K562 (cell line): Measurements from ENCODE around the gene TMEM176B. TPM values are rescaled to one million over a fixed set of nuclear protein-coding genes. Genes with fewer than 3 reads are reported as not detected.

Experiments used
- ATAC-seq: fragments of 200-7000 bp; cut with Tn5 transposase; 3 replicates; pipeline ENCODE4 v1.9.1; 2020; ENCODE audit warnings: moderate library complexity
- BruUV-seq: library from RNA; stranded (reverse); fragments of 400-500 nt; replicated peaks from 2 replicates; lab custom pipeline; 2021; lab: Mats Ljungman, UMichigan
- CTCF ChIA-PET: fragments of 300-600 bp; formaldehyde crosslinking; extraction: SDS; loops from one replicate; lab custom pipeline; 2021; ENCODE audit warnings: low intra/inter-chr PET ratio; lab: Yijun Ruan, JAX
- POLR2A ChIA-PET: fragments of 300-600, 350-650 bp; sonication (Branson Sonifier 250); formaldehyde crosslinking; extraction: SDS; loops from one replicate; lab custom pipeline; 2021; ENCODE audit warnings: antibody characterized with exemption, inconsistent platforms; lab: Yijun Ruan, JAX
- DNase-seq, 4 experiments: peaks; one replicate each; pipeline versions ENCODE4 v3.0.0 to v3.0.0-alpha.2; 2011 to 2018; ENCODE audit warnings: low spot score in 3 of 4, mixed read lengths in 3 of 4; ENCODE audit errors: extremely low read depth in 1 of 4
- FAIRE-seq: peaks from 2 replicates; lab custom pipeline; 2011; peaks lifted over from hg19 to GRCh38; lab: Jason Lieb, UNC
- H2AFZ ChIP-seq: 2 replicates; pipeline ENCODE4 v1.6.0; 2011; ENCODE audit warnings: low read depth, low read length, control low read depth, inconsistent platforms
- H3K27ac ChIP-seq: fragments of 200-600 bp; 3 replicates; pipeline ENCODE4 v1.8.0; 2011; ENCODE audit warnings: low read depth, mild to moderate bottlenecking, control low read depth, inconsistent platforms, low read length, moderate library complexity, mixed read lengths; ENCODE audit errors: extremely low read depth
- H3K27me3 ChIP-seq, 2 experiments: fragments of 300-600 bp in 1 of 2; 2 replicates in 1 of 2; 3 replicates in 1 of 2; pipeline versions ENCODE4 v1.6.0 to v1.8.0; 2011; ENCODE audit warnings: inconsistent platforms in 2 of 2, low read length in 2 of 2, mild to moderate bottlenecking in 1 of 2, mixed read lengths in 1 of 2, moderate library complexity in 1 of 2; ENCODE audit not compliant: control insufficient read depth in 2 of 2, insufficient read depth in 2 of 2
- H3K36me3 ChIP-seq: fragments of 300-600 bp; 3 replicates; pipeline ENCODE4 v1.8.0; 2011; ENCODE audit warnings: mild to moderate bottlenecking, low read length, inconsistent platforms; ENCODE audit not compliant: control insufficient read depth, insufficient read depth
- H3K4me1 ChIP-seq, 2 experiments: fragments of 200-600 bp in 1 of 2; replicated peaks in 1 of 2; 2 replicates in 1 of 2; 3 replicates in 1 of 2; pipeline versions ENCODE4 v1.5.1 to v1.8.0; 2011; ENCODE audit warnings: inconsistent platforms in 2 of 2, low read length in 2 of 2, mild to moderate bottlenecking in 1 of 2, mixed read lengths in 1 of 2, moderate library complexity in 1 of 2; ENCODE audit not compliant: control insufficient read depth in 2 of 2, insufficient read depth in 2 of 2
- H3K4me2 ChIP-seq: 2 replicates; pipeline ENCODE4 v1.6.1; 2011; ENCODE audit warnings: low read length, control low read depth, inconsistent platforms, mixed read lengths; ENCODE audit not compliant: insufficient read depth
- H3K4me3 ChIP-seq: fragments of 200-600 bp; sonication (generic), shearing (Covaris generic); 2 replicates; pipeline ENCODE4 v1.5.1; 2016; ENCODE audit warnings: control low read depth, inconsistent platforms
- H3K79me2 ChIP-seq: fragments of 200-600 bp; 3 replicates; pipeline ENCODE4 v1.8.0; 2011; ENCODE audit warnings: low read length, inconsistent platforms; ENCODE audit not compliant: control insufficient read depth, insufficient read depth
- H3K9ac ChIP-seq, 2 experiments: 2 replicates each; pipeline versions ENCODE4 v1.6.0 to v1.6.1; 2011; ENCODE audit warnings: low read depth in 2 of 2, low read length in 2 of 2, control low read depth in 1 of 2, inconsistent platforms in 1 of 2, mild to moderate bottlenecking in 1 of 2, mixed read lengths in 1 of 2; ENCODE audit not compliant: insufficient read depth in 1 of 2
- H3K9me1 ChIP-seq: one replicate; pipeline ENCODE4 v1.6.0; 2011; ENCODE audit warnings: inconsistent platforms, mild to moderate bottlenecking, low read length, moderate library complexity; ENCODE audit not compliant: control insufficient read depth, insufficient read depth
- H3K9me3 ChIP-seq: replicated peaks from 2 replicates; pipeline ENCODE4 v1.5.1; 2011; ENCODE audit warnings: low read depth, low read length, inconsistent platforms; ENCODE audit not compliant: control insufficient read depth, insufficient read depth
- H4K20me1 ChIP-seq: replicated peaks from 2 replicates; pipeline ENCODE4 v1.6.1; 2011; ENCODE audit warnings: low read length, inconsistent platforms, mixed read lengths; ENCODE audit not compliant: control insufficient read depth, insufficient read depth
- FIP1L1 ChIP-seq: fragments of 200-400 bp; formaldehyde crosslinking; IDR thresholded peaks from 2 replicates; pipeline ENCODE4 v1.6.1; 2018; ENCODE audit warnings: mild to moderate bottlenecking, low read depth, low read length; ENCODE audit not compliant: poor library complexity, severe bottlenecking
- GABPB1 ChIP-seq: sonication (generic); formaldehyde crosslinking; IDR thresholded peaks from 2 replicates; pipeline ENCODE4 v1.8.0; 2022; ENCODE audit warnings: mild to moderate bottlenecking, missing genetic modification reagents
- HLTF ChIP-seq: fragments of 450-650 bp; IDR thresholded peaks from 2 replicates; pipeline ENCODE4 v1.6.1; 2016
- POLR2H ChIP-seq: IDR thresholded peaks from 2 replicates; pipeline ENCODE4 v1.6.1; 2016; ENCODE audit warnings: missing genetic modification characterization, low read depth, mild to moderate bottlenecking, control low read depth, missing compliant biosample characterization, moderate library complexity
- PTTG1 ChIP-seq: fragments of 450-650 bp; IDR thresholded peaks from 2 replicates; pipeline ENCODE4 v1.6.1; 2016; ENCODE audit warnings: low read depth, mild to moderate bottlenecking, missing genetic modification characterization, missing compliant biosample characterization
- RNF2 ChIP-seq: sonication (generic); IDR thresholded peaks from 2 replicates; pipeline ENCODE4 v1.6.1; 2016
- SNRNP70 ChIP-seq: fragments of 200-400 bp; formaldehyde crosslinking; optimal IDR thresholded peaks from 2 replicates; pipeline ENCODE3; 2017; ENCODE audit warnings: low read depth, low read length
- TAL1 ChIP-seq: fragments of 450-650 bp; IDR thresholded peaks from 2 replicates; pipeline ENCODE4 v1.6.1; 2016; ENCODE audit warnings: mild to moderate bottlenecking
- ZBTB17 ChIP-seq: fragments of 450-650 bp; formaldehyde crosslinking; IDR thresholded peaks from 2 replicates; pipeline ENCODE4 v1.4.0; 2020; ENCODE audit warnings: mild to moderate bottlenecking
- ZNF165 ChIP-seq: fragments of 250-450 bp; sonication (Bioruptor Pico); IDR thresholded peaks from 2 replicates; pipeline ENCODE4 v1.4.0; 2020; ENCODE audit warnings: borderline replicate concordance
- ZNF347 ChIP-seq: fragments of 450-650 bp; formaldehyde crosslinking; IDR thresholded peaks from 2 replicates; pipeline ENCODE4 v1.4.0; 2020; ENCODE audit warnings: low read depth, mild to moderate bottlenecking, moderate library complexity
- ZNF384 ChIP-seq: IDR thresholded peaks from 2 replicates; pipeline ENCODE4 v1.6.1; 2012; ENCODE audit warnings: low read depth, low read length, improper control_type of control experiment
- WGBS: fragments of 100-300 bp; shearing (Covaris generic); methylation state at CpG from one replicate; pipeline ENCODE4 v1.1.6; 2016; ENCODE audit warnings: low coverage, mixed read lengths; ENCODE audit not compliant: insufficient coverage; ENCODE audit errors: missing lambda C conversion rate; 5-methylcytosine and 5-hydroxymethylcytosine counted together
- in situ Hi-C: fragments of 300-500 bp; cut with MboI; formaldehyde crosslinking; loops from 4 replicates; pipeline ENCODE4 v1.15.0; 2018; ENCODE audit warnings: inconsistent platforms, mixed read lengths
- intact Hi-C: fragments of 100-400 bp; cut with micrococcal nuclease; formaldehyde crosslinking; loops from 2 replicates; pipeline ENCODE4 v1.14.2; 2022
- polyA plus RNA-seq, 8 experiments: library from polyadenylated mRNA; depleted of rRNA in 4 of 8; stranded (reverse) in 5 of 8; unstranded in 3 of 8; fragments of >200 nt; fragmentation: Nextera tagmentation in 2 of 8; fragmentation: Illumina TruSeq in 1 of 8; extraction: Ambion mirVana in 2 of 8; extraction: Trizol in 1 of 8; gene quantifications; 2 replicates each; pipeline versions ENCODE4 v1.2.1 to v1.2.3, GENCODE V29; 2011 to 2014; ENCODE audit warnings: inconsistent platforms in 1 of 8, missing spikeins in 1 of 8
- total RNA-seq, 7 experiments: library from RNA; depleted of rRNA in 6 of 7; stranded (reverse); fragments of >200 nt in 6 of 7; fragmentation: Illumina TruSeq in 2 of 7; extraction: Trizol in 2 of 7; gene quantifications; 2 replicates each; pipeline versions ENCODE4 v1.2.1 to v1.2.3, GENCODE V29; 2011 to 2021; ENCODE audit warnings: low replicate concordance in 1 of 7
- TF ChIP-seq, protein P1 (sequence below): fragments of 250-450 bp; sonication (Bioruptor Pico); IDR thresholded peaks from 2 replicates; pipeline ENCODE4 v1.8.0; 2021; ENCODE audit warnings: moderate library complexity, mild to moderate bottlenecking, inconsistent platforms

Gene TMEM176B
- total and polyA plus RNA-seq, 9 of the 15 experiments (the other 6 are each of a cell fraction or from before 2014, with no cell fraction given): 0.19 to 0.60 TPM; not detected in 7

DNA sequence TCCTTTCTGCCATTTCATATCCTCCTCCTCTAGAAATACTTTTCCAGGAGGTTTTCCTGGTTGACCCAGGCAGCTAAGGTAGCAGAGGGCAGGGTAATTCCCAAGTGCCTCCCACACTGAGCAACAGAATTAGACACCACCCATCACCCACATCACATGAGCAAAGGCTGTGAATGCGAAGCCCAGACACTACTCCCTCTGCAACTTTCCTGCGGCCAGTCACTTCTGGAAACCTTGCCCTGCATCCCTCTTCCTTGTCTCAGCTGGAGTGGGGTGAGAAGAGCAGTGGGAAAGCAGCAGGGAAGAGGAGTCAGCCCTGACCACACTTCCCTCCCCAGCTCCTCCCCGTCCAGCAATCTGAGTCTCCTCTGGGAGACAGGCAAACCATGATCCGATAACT lies 15.2 kb downstream of the TMEM176B start:
- Histone ChIP-seq H3K9me1 (no peaks in the 10 kb centered on the region), H2AFZ (no peak overlapping the region), H3K79me2 (no peaks in the 10 kb centered on the region), H3K4me2 (no peak overlapping the region), H3K4me3 (no peak overlapping the region), H3K36me3 (no peaks in the 10 kb centered on the region), H4K20me1 (peaks cover 4% of the 10 kb centered on the region; the same call in 1 of the 2 replicates), H3K9ac (no peak overlapping the region), H3K27me3 (peaks cover 28 to 44% of the 10 kb centered on the region in 2 experiments; a peak in 4 of 5 replicates), H3K9me3 (no peaks in the 10 kb centered on the region), H3K27ac (no peak overlapping the region), H3K4me1 (peaks cover 7 to 10% of the 10 kb centered on the region in 2 experiments; a peak in 4 of 5 replicates)
- ATAC-seq (no peak), DNase-seq (peak in 1 of 4 experiments; percentile 3), FAIRE-seq (no peak)
- POLR2A ChIA-PET: no interaction called here
- BruUV-seq: no TSS peak
- 3% methylated on average over 4 of the region's 4 CpGs for WGBS
- CTCF ChIA-PET: no interaction called here
- intact Hi-C loops: loop anchor here (10.0 kb wide), 1 partner anchor 310 kb away; no protein-coding TSS in a partner anchor
- in situ Hi-C loops: loop anchor here (5.0 kb wide), 1 partner anchor 202 kb away; no protein-coding TSS in a partner anchor
- no peak for TF ChIP-seq ZNF165 (CRISPR knock-in tag)
- TF ChIP-seq RNF2: peak; percentile 47; the same call in 1 of the 2 replicates
- TF ChIP-seq, all 486 proteins: peak for 1

DNA sequence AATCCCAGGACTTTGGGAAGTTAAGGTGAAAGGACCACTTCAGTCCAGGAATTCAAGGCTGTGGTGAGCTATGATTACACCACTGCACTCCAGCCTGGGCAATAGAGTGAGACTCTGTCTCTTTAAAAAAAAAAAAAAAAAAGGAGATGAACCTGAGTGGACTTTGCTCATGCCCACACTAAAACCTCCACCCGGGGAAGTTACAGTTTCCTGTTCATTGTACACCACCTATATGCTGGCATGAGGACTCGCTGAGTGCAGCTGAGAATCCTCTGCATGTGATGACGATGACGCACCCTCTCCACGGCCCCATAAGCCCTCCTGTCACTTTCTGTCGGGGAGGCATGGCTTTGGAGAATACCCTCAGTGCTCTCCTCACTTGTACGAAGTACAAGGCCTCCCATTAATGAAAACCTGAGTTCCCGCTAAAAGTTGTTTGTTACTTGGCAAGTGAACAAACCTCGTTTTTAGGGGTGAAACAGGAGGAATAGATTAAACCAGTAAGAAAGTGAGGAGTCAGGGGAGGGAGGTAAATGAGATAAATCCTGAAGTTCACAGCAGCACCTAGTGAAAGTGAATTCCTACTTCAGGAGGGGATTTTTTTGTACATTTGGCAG lies 15.9 kb downstream of the TMEM176B start:
- WGBS: 3% methylated on average over 9 of the region's 9 CpGs
- POLR2A ChIA-PET: no interaction called here
- no peak for TF ChIP-seq FIP1L1
- 0 out of 2 replicates have a peak, but pooled peaks have one; percentile 35 for TF ChIP-seq ZNF384
- no peak for TF ChIP-seq TAL1
- TF ChIP-seq ZBTB17 (CRISPR knock-in tag): no peak
- TF ChIP-seq, protein P1, sequence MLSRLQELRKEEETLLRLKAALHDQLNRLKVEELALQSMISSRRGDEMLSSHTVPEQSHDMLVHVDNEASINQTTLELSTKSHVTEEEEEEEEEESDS (CRISPR knock-in tag): no peak
- TF ChIP-seq GABPB1 (CRISPR knock-in tag): no peak
- no peak for TF ChIP-seq HLTF
- no peak for TF ChIP-seq ZNF347 (CRISPR knock-in tag)
- no peak for TF ChIP-seq POLR2H (tag)
- TF ChIP-seq PTTG1: no peak
- TF ChIP-seq SNRNP70: no peak

More for the DNA sequence above, 15.9 kb downstream of the TMEM176B start:
- H3K36me3 ChIP-seq: no peaks in the 10 kb centered on the region
- peaks cover 22 to 37% of the 10 kb centered on the region in 2 experiments; a peak in 4 of 5 replicates for H3K27me3 ChIP-seq
- H3K4me2 ChIP-seq: no peak overlapping the region
- BruUV-seq: no TSS peak
- H3K9ac ChIP-seq: no peak overlapping the region
- peaks cover 4% of the 10 kb centered on the region; the same call in 1 of the 2 replicates for H4K20me1 ChIP-seq
- no peak overlapping the region for H3K4me3 ChIP-seq
- no peak overlapping the region for H2AFZ ChIP-seq
- no peaks in the 10 kb centered on the region for H3K9me1 ChIP-seq
- FAIRE-seq: no peak
- peak in 1 of 4 experiments; percentile 5 for DNase-seq
- H3K9me3 ChIP-seq: no peaks in the 10 kb centered on the region
- H3K79me2 ChIP-seq: no peaks in the 10 kb centered on the region
- CTCF ChIA-PET: interaction anchor here (0.6 kb wide), 1 partner anchor 35 kb away, joined by 4 read pairs; no protein-coding TSS in a partner anchor
- in situ Hi-C loops (no loop called here), intact Hi-C loops (loop anchor here (10.0 kb wide), 1 partner anchor 311 kb away; no protein-coding TSS in a partner anchor)
- ATAC-seq: no peak
- H3K4me1 ChIP-seq: peaks cover 7 to 10% of the 10 kb centered on the region in 2 experiments; a peak in 4 of 5 replicates
- H3K27ac ChIP-seq: no peak overlapping the region
